ENCODE results near the gene EIF2B1.

GRCh38 chr12:123608182-123608581 lies 25.3 kb downstream of the EIF2B1 start:
- TF ChIP-seq POLR2A (IDR thresholded peaks at IDR 0.05) = no peak
- no peak for TF ChIP-seq CTCF (IDR thresholded peaks at IDR 0.05)
